H1 (cell line): ENCODE data around the gene INIP. TPM values are rescaled to one million over a fixed set of nuclear protein-coding genes. Genes with fewer than 3 reads are reported as not detected.

Experiments
- CTCF ChIA-PET: fragments of 300-600 bp; sonication (Branson Sonifier 250); formaldehyde crosslinking; loops from one replicate; lab custom pipeline; 2021; ENCODE audit not compliant: partially characterized antibody; lab: Charles Lee
- POLR2A ChIA-PET: fragments of 300-600 bp; sonication (Branson Sonifier 250); formaldehyde crosslinking; loops from one replicate; lab custom pipeline; 2021; ENCODE audit warnings: inconsistent platforms; ENCODE audit not compliant: partially characterized antibody; lab: Charles Lee
- DNase-seq, 2 experiments: peaks; one replicate each; pipeline versions ENCODE4 v3.0.0 to v3.0.0-alpha.2; 2010 to 2022; ENCODE audit warnings: low spot score in 2 of 2, low read depth in 1 of 2, mixed read lengths in 1 of 2
- FAIRE-seq: peaks from 2 replicates; lab custom pipeline; 2011; peaks lifted over from hg19 to GRCh38; lab: Jason Lieb, UNC
- H2AFZ ChIP-seq: 2 replicates; pipeline ENCODE4 v1.8.1; 2012; ENCODE audit warnings: low read length, inconsistent platforms
- H2AK5ac ChIP-seq: 2 replicates; pipeline ENCODE4 v1.6.1; 2013; ENCODE audit warnings: low read depth, low read length
- H2BK120ac ChIP-seq: replicated peaks from 2 replicates; pipeline ENCODE3; 2013; ENCODE audit warnings: low read depth, low read length, inconsistent platforms
- H2BK12ac ChIP-seq: 2 replicates; pipeline ENCODE4 v1.6.1; 2013; ENCODE audit warnings: low read depth, low read length
- H2BK15ac ChIP-seq: 2 replicates; pipeline ENCODE4 v1.6.1; 2013; ENCODE audit warnings: low read length
- H2BK20ac ChIP-seq: 2 replicates; pipeline ENCODE4 v1.6.1; 2013; ENCODE audit warnings: low read length
- H2BK5ac ChIP-seq: 2 replicates; pipeline ENCODE4 v1.6.1; 2013; ENCODE audit warnings: low read depth, low read length
- H3K14ac ChIP-seq: 2 replicates; pipeline ENCODE4 v1.6.1; 2013; ENCODE audit warnings: inconsistent platforms; ENCODE audit not compliant: insufficient read length
- H3K18ac ChIP-seq: 2 replicates; pipeline ENCODE4 v1.6.1; 2013; ENCODE audit warnings: low read length; ENCODE audit errors: extremely low read depth
- H3K23ac ChIP-seq: 2 replicates; pipeline ENCODE4 v1.6.1; 2013; ENCODE audit warnings: inconsistent platforms; ENCODE audit not compliant: insufficient read length
- H3K23me2 ChIP-seq: 2 replicates; pipeline ENCODE4 v1.6.1; 2013; ENCODE audit warnings: low read depth, low read length
- H3K27ac ChIP-seq: 2 replicates; pipeline ENCODE4 v1.6.1; 2011; ENCODE audit warnings: low read depth, low read length, inconsistent platforms
- H3K27me3 ChIP-seq, 4 experiments: replicated peaks in 1 of 4; 1 replicate in 1 of 4; 2 replicates in 3 of 4; pipeline versions ENCODE4 v1.6.1 to v1.8.1; 2011 to 2013; ENCODE audit warnings: low read length in 3 of 4, mild to moderate bottlenecking in 3 of 4, inconsistent platforms in 2 of 4, mixed read lengths in 2 of 4, moderate library complexity in 1 of 4; ENCODE audit not compliant: control insufficient read depth in 3 of 4, insufficient read depth in 3 of 4; ENCODE audit errors: extremely low read depth in 1 of 4
- H3K36me3 ChIP-seq, 4 experiments: 2 replicates each; pipeline versions ENCODE4 v1.6.1 to v1.8.1; 2011 to 2013; ENCODE audit warnings: mild to moderate bottlenecking in 4 of 4, low read length in 3 of 4, moderate library complexity in 2 of 4, control low read depth in 1 of 4, inconsistent platforms in 1 of 4; ENCODE audit not compliant: insufficient read depth in 4 of 4, control insufficient read depth in 2 of 4
- H3K4ac ChIP-seq: replicated peaks from 2 replicates; pipeline ENCODE3; 2013; ENCODE audit warnings: low read length, low read depth, mixed read lengths, inconsistent platforms; ENCODE audit not compliant: insufficient read length
- H3K4me1 ChIP-seq, 4 experiments: replicated peaks in 1 of 4; 1 replicate in 1 of 4; 2 replicates in 3 of 4; pipeline versions ENCODE4 v1.6.1 to v1.8.1; 2011 to 2013; ENCODE audit warnings: low read length in 3 of 4, inconsistent platforms in 2 of 4, mixed read lengths in 1 of 4; ENCODE audit not compliant: insufficient read depth in 4 of 4, control insufficient read depth in 3 of 4
- H3K4me2 ChIP-seq, 2 experiments: 2 replicates each; pipeline versions ENCODE4 v1.6.1 to v1.8.1; 2011 to 2013; ENCODE audit warnings: low read depth in 2 of 2, low read length in 2 of 2, control low read depth in 1 of 2, inconsistent platforms in 1 of 2, mild to moderate bottlenecking in 1 of 2; ENCODE audit not compliant: insufficient read depth in 1 of 2
- H3K4me3 ChIP-seq, 4 experiments: fragments of 200-600, 300-600 bp in 1 of 4; sonication (generic), shearing (Covaris generic), sonication (Bioruptor Twin) in 1 of 4; 2 replicates each; pipeline versions ENCODE4 v1.5.1 to v1.8.1; 2011 to 2016; ENCODE audit warnings: low read length in 4 of 4, low read depth in 3 of 4, control low read depth in 2 of 4, inconsistent platforms in 2 of 4, mild to moderate bottlenecking in 2 of 4, mixed read lengths in 1 of 4, moderate library complexity in 1 of 4; ENCODE audit not compliant: insufficient read depth in 2 of 4; ENCODE audit errors: extremely low read depth in 1 of 4
- H3K56ac ChIP-seq: replicated peaks from 2 replicates; pipeline ENCODE3; 2013; ENCODE audit warnings: low read depth, mild to moderate bottlenecking, mixed read lengths, low read length, inconsistent platforms; ENCODE audit not compliant: insufficient read length
- H3K79me1 ChIP-seq: 2 replicates; pipeline ENCODE4 v1.6.1; 2013; ENCODE audit warnings: low read depth, low read length, control low read depth
- H3K79me2 ChIP-seq, 2 experiments: 2 replicates each; pipeline versions ENCODE4 v1.6.1 to v1.8.1; 2012 to 2013; ENCODE audit warnings: low read length in 2 of 2, mild to moderate bottlenecking in 2 of 2, inconsistent platforms in 1 of 2; ENCODE audit not compliant: insufficient read depth in 2 of 2, control insufficient read depth in 1 of 2
- H3K9ac ChIP-seq, 4 experiments: replicated peaks in 1 of 4; 1 replicate in 1 of 4; 2 replicates in 3 of 4; pipeline versions ENCODE4 v1.6.1 to v1.8.1; 2011 to 2013; ENCODE audit warnings: low read depth in 3 of 4, low read length in 3 of 4, control low read depth in 2 of 4, mild to moderate bottlenecking in 2 of 4, moderate library complexity in 2 of 4, inconsistent platforms in 1 of 4; ENCODE audit errors: extremely low read depth in 1 of 4
- H3K9me3 ChIP-seq, 2 experiments: 2 replicates each; pipeline versions ENCODE4 v1.6.1 to v1.8.1; 2012 to 2013; ENCODE audit warnings: mild to moderate bottlenecking in 2 of 2, moderate library complexity in 2 of 2, control low read depth in 1 of 2, inconsistent platforms in 1 of 2, low read depth in 1 of 2, low read length in 1 of 2, mixed read lengths in 1 of 2; ENCODE audit not compliant: insufficient read depth in 2 of 2
- H4K20me1 ChIP-seq, 2 experiments: replicated peaks in 1 of 2; 2 replicates each; pipeline versions ENCODE3 to v1.8.1; 2011 to 2013; ENCODE audit warnings: inconsistent platforms in 2 of 2, low read length in 2 of 2, mild to moderate bottlenecking in 1 of 2; ENCODE audit not compliant: insufficient read depth in 2 of 2, control insufficient read depth in 1 of 2
- H4K5ac ChIP-seq: 2 replicates; pipeline ENCODE4 v1.6.1; 2013; ENCODE audit warnings: low read length, low read depth, mixed read lengths, inconsistent platforms; ENCODE audit not compliant: insufficient read length
- H4K8ac ChIP-seq: 2 replicates; pipeline ENCODE4 v1.8.0; 2013; ENCODE audit warnings: mild to moderate bottlenecking, moderate library complexity, low read length, inconsistent platforms; ENCODE audit not compliant: insufficient read depth; ENCODE audit errors: extremely low read depth
- H4K91ac ChIP-seq: replicated peaks from 2 replicates; pipeline ENCODE3; 2013; ENCODE audit warnings: low read length, mixed read lengths, inconsistent platforms; ENCODE audit not compliant: insufficient read length
- BRCA1 ChIP-seq: IDR thresholded peaks from 2 replicates; pipeline ENCODE4 v1.6.1; 2012; ENCODE audit warnings: low read depth, low read length, improper control_type of control experiment
- POLR2A ChIP-seq, 2 experiments: IDR thresholded peaks; 1 replicate in 1 of 2; 2 replicates in 1 of 2; pipeline ENCODE4 v1.6.1; 2011; ENCODE audit warnings: low read depth in 2 of 2, low read length in 2 of 2, mild to moderate bottlenecking in 2 of 2; ENCODE audit errors: control extremely low read depth in 1 of 2
- RAD21 ChIP-seq, 2 experiments: IDR thresholded peaks in 1 of 2; conservative IDR thresholded peaks in 1 of 2; 2 replicates each; pipeline ENCODE4 v1.6.1; 2011; ENCODE audit warnings: low read depth in 2 of 2, low read length in 2 of 2, improper control_type of control experiment in 1 of 2, inconsistent platforms in 1 of 2, mild to moderate bottlenecking in 1 of 2, moderate library complexity in 1 of 2
- WGBS, 2 experiments: shearing (Covaris generic) in 1 of 2; methylation state at CpG; one replicate each; pipeline versions ENCODE4 v1.1.6 to v1.1.7; 2013 to 2015; ENCODE audit warnings: low lambda C conversion rate in 2 of 2, mixed read lengths in 2 of 2, inconsistent platforms in 1 of 2, low coverage in 1 of 2, missing lambda C conversion rate in 1 of 2; ENCODE audit not compliant: insufficient replicate concordance in 2 of 2, insufficient coverage in 1 of 2, insufficient read length in 1 of 2; ENCODE audit errors: extremely low coverage in 1 of 2, missing lambda C conversion rate in 1 of 2; 5-methylcytosine and 5-hydroxymethylcytosine counted together
- polyA plus RNA-seq, 7 experiments: library from polyadenylated mRNA; depleted of rRNA in 3 of 7; stranded (reverse) in 5 of 7; unstranded in 2 of 7; fragments of >200 nt in 5 of 7; fragments of 200-250 nt in 2 of 7; gene quantifications; 1 replicate in 5 of 7; 2 replicates in 1 of 7; 4 replicates in 1 of 7; pipeline versions ENCODE4 v1.2.1 to v1.2.3, GENCODE V29; 2011 to 2013; ENCODE audit warnings: missing spikeins in 2 of 7, mixed read lengths in 2 of 7
- total RNA-seq: library from RNA; stranded (reverse); fragmentation: NEBNext Ultra II Directional; extraction: Animal tissue kit (Norgen Biotek cat#: 25700); gene quantifications from 2 replicates; pipeline ENCODE4 v1.2.1, GENCODE V29; 2021
- TF ChIP-seq, protein P1 (sequence below), 3 experiments: IDR thresholded peaks; 1 replicate in 2 of 3; 2 replicates in 1 of 3; pipeline versions ENCODE4 v1.5.1 to v1.6.1; 2011; ENCODE audit warnings: low read length in 3 of 3, mild to moderate bottlenecking in 3 of 3, inconsistent platforms in 2 of 3, low read depth in 1 of 3, moderate library complexity in 1 of 3; ENCODE audit not compliant: insufficient read depth in 1 of 3; ENCODE audit errors: control extremely low read depth in 1 of 3

INIP gene
- total and polyA plus RNA-seq, 2 of the 8 experiments (the other 6 are each of a cell fraction or from before 2014, with no cell fraction given): 10.7 to 18.3 TPM

DNA sequence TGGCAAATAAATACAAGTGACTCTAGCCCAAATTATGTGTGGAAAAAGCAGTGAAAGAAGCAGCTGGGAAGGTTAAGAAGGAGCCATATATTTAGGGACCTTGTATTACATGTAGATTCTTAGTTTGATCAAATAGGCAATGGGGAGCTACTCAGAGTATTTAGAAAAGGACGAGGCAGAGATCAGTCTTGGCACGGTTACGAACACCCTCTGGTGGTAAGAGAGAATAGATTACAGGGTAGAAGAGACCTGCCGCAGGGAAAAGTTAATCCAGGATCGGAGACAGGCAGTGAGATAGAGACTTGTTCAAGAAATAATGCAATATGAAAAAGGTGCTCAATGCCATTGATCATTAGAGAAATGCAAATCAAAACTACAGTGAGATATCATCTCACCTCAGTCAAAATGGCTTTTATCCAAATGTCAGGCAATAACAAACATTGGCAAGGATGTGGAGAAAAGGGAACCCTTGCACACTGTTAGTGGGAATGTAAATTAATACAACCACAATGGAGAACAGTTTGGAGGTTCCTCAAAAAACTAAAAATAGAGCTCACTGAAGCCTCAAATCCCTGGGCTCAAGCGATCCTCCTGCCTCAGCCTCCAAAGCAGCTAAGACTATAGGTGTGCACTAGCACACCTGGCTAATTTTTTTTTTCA, 12.0 kb downstream of the INIP start:
- WGBS, 2 experiments: 71% methylated on average over 6 of the region's 6 CpGs; no CpG with 5 or more reads in 1 of the 2 experiments
- peak; percentile 84 for FAIRE-seq

More for the DNA sequence above, 12.0 kb downstream of the INIP start:
- H2BK12ac ChIP-seq: no peak overlapping the region
- no peak overlapping the region for H2BK15ac ChIP-seq
- H3K56ac ChIP-seq: no peak overlapping the region
- no peak overlapping the region for H2AK5ac ChIP-seq
- no peak overlapping the region for H3K23ac ChIP-seq
- H3K14ac ChIP-seq: no peak overlapping the region
- no peak overlapping the region for H4K91ac ChIP-seq
- ChIA-PET POLR2A (interaction anchor here (1.0 to 1.3 kb wide), 2 partner anchors 12 to 410 kb away, joined by 3 to 5 read pairs; partner anchors contain the start of gene INIP), CTCF (interaction anchor here (0.6 to 2.9 kb wide), 33 partner anchors 10 to 621 kb away, joined by 3 to 18 read pairs (median 3); no protein-coding TSS in a partner anchor)
- peaks cover 0 to 4% (median 0%) of the 10 kb centered on the region in 4 experiments; a peak in 3 of 8 replicates for H3K36me3 ChIP-seq
- H3K23me2 ChIP-seq: no peaks in the 10 kb centered on the region
- no peaks in the 10 kb centered on the region for H3K9me3 ChIP-seq
- no peak overlapping the region for H2BK120ac ChIP-seq
- H2AFZ ChIP-seq: no peak overlapping the region
- no peak overlapping the region for H3K4me2 ChIP-seq
- no peak for DNase-seq
- H4K8ac ChIP-seq: no peak overlapping the region
- peaks cover 0 to 2% of the 10 kb centered on the region in 2 experiments for H4K20me1 ChIP-seq
- H3K79me2 ChIP-seq: peaks cover 0 to 21% of the 10 kb centered on the region in 2 experiments; a peak in 3 of 4 replicates
- no peak overlapping the region for H4K5ac ChIP-seq
- TF ChIP-seq RAD21 (IDR thresholded peaks at IDR 0.05 in 1 of 2, conservative IDR thresholded peaks at IDR 0.05 in 1 of 2; ENCODE audit: low read depth in 2 of 2, low read length in 2 of 2): peak; percentile 81 to 89
- TF ChIP-seq, protein P1, sequence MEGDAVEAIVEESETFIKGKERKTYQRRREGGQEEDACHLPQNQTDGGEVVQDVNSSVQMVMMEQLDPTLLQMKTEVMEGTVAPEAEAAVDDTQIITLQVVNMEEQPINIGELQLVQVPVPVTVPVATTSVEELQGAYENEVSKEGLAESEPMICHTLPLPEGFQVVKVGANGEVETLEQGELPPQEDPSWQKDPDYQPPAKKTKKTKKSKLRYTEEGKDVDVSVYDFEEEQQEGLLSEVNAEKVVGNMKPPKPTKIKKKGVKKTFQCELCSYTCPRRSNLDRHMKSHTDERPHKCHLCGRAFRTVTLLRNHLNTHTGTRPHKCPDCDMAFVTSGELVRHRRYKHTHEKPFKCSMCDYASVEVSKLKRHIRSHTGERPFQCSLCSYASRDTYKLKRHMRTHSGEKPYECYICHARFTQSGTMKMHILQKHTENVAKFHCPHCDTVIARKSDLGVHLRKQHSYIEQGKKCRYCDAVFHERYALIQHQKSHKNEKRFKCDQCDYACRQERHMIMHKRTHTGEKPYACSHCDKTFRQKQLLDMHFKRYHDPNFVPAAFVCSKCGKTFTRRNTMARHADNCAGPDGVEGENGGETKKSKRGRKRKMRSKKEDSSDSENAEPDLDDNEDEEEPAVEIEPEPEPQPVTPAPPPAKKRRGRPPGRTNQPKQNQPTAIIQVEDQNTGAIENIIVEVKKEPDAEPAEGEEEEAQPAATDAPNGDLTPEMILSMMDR (IDR thresholded peaks at IDR 0.05; ENCODE audit: control extremely low read depth in 1 of 3, insufficient read depth in 1 of 3, low read depth in 1 of 3, low read length in 3 of 3): peak in 2 of 3 experiments; percentile 58 to 72; a peak in 3 of 4 replicates
- TF ChIP-seq BRCA1: no peak
- TF ChIP-seq POLR2A (IDR thresholded peaks at IDR 0.05; ENCODE audit: control extremely low read depth in 1 of 2, low read depth in 2 of 2, low read length in 2 of 2): no peak
- no peaks in the 10 kb centered on the region; the same call in 1 of the 2 replicates for H3K79me1 ChIP-seq
- no peak overlapping the region for H2BK20ac ChIP-seq
- no peaks in the 10 kb centered on the region for H3K27me3 ChIP-seq
- H3K4ac ChIP-seq: no peak overlapping the region
- H3K9ac ChIP-seq: no peak overlapping the region
- no peak overlapping the region for H2BK5ac ChIP-seq
- H3K4me1 ChIP-seq: no peaks in the 10 kb centered on the region
- no peak overlapping the region for H3K18ac ChIP-seq
- no peak overlapping the region for H3K4me3 ChIP-seq
- H3K27ac ChIP-seq: no peak overlapping the region
